HEK293 (cell line): ENCODE data around the gene ATF5.
"Not testable (repeated sequence)": the region's sequence is repeated elsewhere in the genome, so short reads cannot be mapped to it uniquely, and the experiment has no call there.

ENCODE experiments used
- CTCF ChIA-PET: fragments of 350-600 bp; formaldehyde crosslinking; extraction: SDS; loops from one replicate; lab custom pipeline; 2021; ENCODE audit warnings: antibody characterized with exemption; lab: Yijun Ruan, JAX
- POLR2A ChIA-PET: fragments of 300-600 bp; formaldehyde crosslinking; extraction: SDS; loops from one replicate; lab custom pipeline; 2020; ENCODE audit warnings: antibody characterized with exemption, inconsistent platforms; lab: Yijun Ruan, JAX
- H3K27ac ChIP-seq: fragments of 200-500 bp; sonication (Bioruptor generic); 2 replicates; pipeline ENCODE4 v1.5.1; 2014; ENCODE audit warnings: low read depth, low read length, control low read depth, inconsistent platforms; ENCODE audit errors: extremely low read depth
- H3K36me3 ChIP-seq, 2 experiments: fragments of 200-500 bp in 1 of 2; sonication (Bioruptor generic) in 1 of 2; 1 replicate in 1 of 2; 2 replicates in 1 of 2; pipeline ENCODE4 v1.5.1; 2014 to 2017; ENCODE audit warnings: inconsistent platforms in 2 of 2, low read length in 2 of 2; ENCODE audit not compliant: control insufficient read depth in 2 of 2, insufficient read depth in 1 of 2
- H3K4me1 ChIP-seq: fragments of 200-500 bp; sonication (Bioruptor generic); 2 replicates; pipeline ENCODE4 v1.5.1; 2014; ENCODE audit warnings: mild to moderate bottlenecking, low read length, inconsistent platforms; ENCODE audit not compliant: control insufficient read depth, insufficient read depth
- H3K4me3 ChIP-seq: 2 replicates; pipeline ENCODE4 v1.5.1; 2011; ENCODE audit warnings: low read depth, mild to moderate bottlenecking, control low read depth, low read length, moderate library complexity
- H3K9me3 ChIP-seq: fragments of 200-500 bp; sonication (Bioruptor generic); 2 replicates; pipeline ENCODE4 v1.5.1; 2014; ENCODE audit warnings: low read depth, low read length, inconsistent platforms; ENCODE audit not compliant: control insufficient read depth, insufficient read depth
- OVOL3 ChIP-seq: fragments of 450-650 bp; formaldehyde crosslinking; IDR thresholded peaks from 2 replicates; pipeline ENCODE4 v1.5.1; 2016; ENCODE audit warnings: missing biosample characterization, missing genetic modification characterization
- PRDM1 ChIP-seq: fragments of 450-650 bp; formaldehyde crosslinking; IDR thresholded peaks from 2 replicates; pipeline ENCODE4; 2016; ENCODE audit warnings: missing biosample characterization, missing genetic modification characterization
- ZBTB7A ChIP-seq: fragments of 450-650 bp; formaldehyde crosslinking; IDR thresholded peaks from 2 replicates; pipeline ENCODE4 v1.5.1; 2016; ENCODE audit warnings: low read depth, missing biosample characterization, missing genetic modification characterization
- ZNF114 ChIP-seq: fragments of 450-650 bp; formaldehyde crosslinking; IDR thresholded peaks from 2 replicates; pipeline ENCODE4 v1.5.0; 2017; ENCODE audit warnings: missing biosample characterization, missing genetic modification characterization
- ZNF146 ChIP-seq: fragments of 450-650 bp; formaldehyde crosslinking; IDR thresholded peaks from 2 replicates; pipeline ENCODE4 v1.5.1; 2016; ENCODE audit warnings: missing biosample characterization, missing genetic modification characterization
- ZNF223 ChIP-seq: fragments of 450-650 bp; formaldehyde crosslinking; IDR thresholded peaks from 2 replicates; pipeline ENCODE4 v1.5.1; 2016; ENCODE audit warnings: missing biosample characterization, missing genetic modification characterization
- ZNF24 ChIP-seq: fragments of 450-650 bp; formaldehyde crosslinking; IDR thresholded peaks from 2 replicates; pipeline ENCODE4 v1.5.1; 2016; ENCODE audit warnings: missing biosample characterization, missing genetic modification characterization
- ZNF248 ChIP-seq: fragments of 450-650 bp; formaldehyde crosslinking; IDR thresholded peaks from 2 replicates; pipeline ENCODE4 v1.5.1; 2017; ENCODE audit warnings: missing biosample characterization, missing genetic modification characterization
- ZNF302 ChIP-seq: fragments of 450-650 bp; formaldehyde crosslinking; IDR thresholded peaks from 2 replicates; pipeline ENCODE4 v1.5.1; 2016; ENCODE audit warnings: missing biosample characterization, missing genetic modification characterization, low read depth
- ZNF514 ChIP-seq: fragments of 450-650 bp; formaldehyde crosslinking; IDR thresholded peaks from 2 replicates; pipeline ENCODE4 v1.5.1; 2016; ENCODE audit warnings: missing biosample characterization, missing genetic modification characterization
- ZNF529 ChIP-seq: fragments of 450-650 bp; formaldehyde crosslinking; IDR thresholded peaks from 2 replicates; pipeline ENCODE4 v1.5.1; 2017; ENCODE audit warnings: missing genetic modification characterization, missing biosample characterization; ENCODE audit not compliant: insufficient replicate concordance
- ZNF544 ChIP-seq: fragments of 450-650 bp; formaldehyde crosslinking; IDR thresholded peaks from 2 replicates; pipeline ENCODE4 v1.5.0; 2017; ENCODE audit warnings: missing biosample characterization, missing genetic modification characterization
- ZNF549 ChIP-seq: fragments of 450-650 bp; IDR thresholded peaks from 2 replicates; pipeline ENCODE4 v1.5.1; 2018; ENCODE audit warnings: missing biosample characterization, missing genetic modification characterization, mild to moderate bottlenecking, inconsistent platforms, moderate library complexity
- ZNF600 ChIP-seq: fragments of 450-650 bp; formaldehyde crosslinking; IDR thresholded peaks from 2 replicates; pipeline ENCODE4 v1.5.1; 2016; ENCODE audit warnings: missing biosample characterization, missing genetic modification characterization
- ZNF692 ChIP-seq: fragments of 450-650 bp; formaldehyde crosslinking; IDR thresholded peaks from 2 replicates; pipeline ENCODE4 v1.5.1; 2016; ENCODE audit warnings: missing biosample characterization, missing genetic modification characterization
- ZNF747 ChIP-seq: fragments of 450-650 bp; formaldehyde crosslinking; IDR thresholded peaks from 2 replicates; pipeline ENCODE4 v1.5.1; 2016; ENCODE audit warnings: missing biosample characterization, missing genetic modification characterization
- ZNF776 ChIP-seq: fragments of 450-650 bp; formaldehyde crosslinking; IDR thresholded peaks from 2 replicates; pipeline ENCODE4 v1.5.0; 2017; ENCODE audit warnings: missing biosample characterization, missing genetic modification characterization, borderline replicate concordance
- ZNF792 ChIP-seq: fragments of 450-650 bp; formaldehyde crosslinking; IDR thresholded peaks from 2 replicates; pipeline ENCODE4 v1.5.1; 2016; ENCODE audit warnings: missing biosample characterization, missing genetic modification characterization
- ZXDB ChIP-seq: fragments of 450-650 bp; formaldehyde crosslinking; IDR thresholded peaks from 2 replicates; pipeline ENCODE4 v1.5.1; 2016; ENCODE audit warnings: missing biosample characterization, missing genetic modification characterization
- TF ChIP-seq, protein P1 (sequence below): fragments of 450-650 bp; formaldehyde crosslinking; IDR thresholded peaks from 2 replicates; pipeline ENCODE4 v1.5.1; 2016; ENCODE audit warnings: missing biosample characterization, missing genetic modification characterization
- TF ChIP-seq, protein P2 (sequence below): fragments of 450-650 bp; formaldehyde crosslinking; IDR thresholded peaks from 2 replicates; pipeline ENCODE4 v1.5.1; 2017; ENCODE audit warnings: missing biosample characterization, missing genetic modification characterization
- TF ChIP-seq, protein P3 (sequence below): fragments of 450-650 bp; formaldehyde crosslinking; IDR thresholded peaks from 2 replicates; pipeline ENCODE4 v1.5.1; 2016; ENCODE audit warnings: missing biosample characterization, missing genetic modification characterization

The ATF5 gene

DNA sequence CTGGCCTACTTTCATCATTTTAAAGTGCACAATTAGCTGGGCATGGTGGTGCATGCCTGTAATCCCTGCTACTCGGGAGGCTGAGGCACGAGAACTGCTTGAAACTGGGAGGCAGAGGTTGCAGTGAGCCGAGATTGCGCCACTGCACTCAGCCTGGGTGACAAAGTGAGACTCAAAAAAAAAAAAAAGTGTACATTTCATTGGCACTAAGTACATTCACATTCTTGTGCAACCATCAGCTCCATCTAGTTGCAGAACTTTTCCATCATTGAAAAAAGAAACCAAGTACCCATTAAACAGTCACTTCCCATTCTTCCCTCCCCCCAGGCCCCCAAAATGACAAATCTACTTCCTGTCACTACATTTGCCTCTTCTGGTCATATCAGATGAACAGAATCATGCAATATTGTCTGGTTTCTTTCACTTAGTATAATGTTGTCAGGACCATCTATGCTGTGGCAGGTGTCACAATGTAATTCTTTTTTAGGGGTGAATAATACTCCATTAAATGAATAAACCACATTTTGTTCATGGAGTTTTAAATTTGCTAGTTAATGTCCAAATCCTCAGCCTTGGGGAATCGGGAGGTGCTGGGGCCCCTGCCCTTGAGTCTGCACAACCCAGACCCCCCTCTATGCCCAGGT is 39.4 kb downstream of the ATF5 start (continued):
- TF ChIP-seq ZXDB (tag by site-specific recombination) (no peak), ZNF747 (tag by site-specific recombination) (no peak), ZNF692 (tag by site-specific recombination) (no peak), ZNF600 (no peak), ZNF114 (tag by site-specific recombination) (no peak), ZNF146 (tag by site-specific recombination) (peak; percentile 64)

- CTCF ChIA-PET, result interaction anchor here (1.4 kb wide), 2 partner anchors 8 to 31 kb away, joined by 3 to 5 read pairs; no protein-coding TSS in a partner anchor
- H3K36me3 ChIP-seq, POLR2A ChIA-PET, H3K27ac ChIP-seq, H3K4me3 ChIP-seq, H3K9me3 ChIP-seq, H3K4me1 ChIP-seq: not testable (repeated sequence)
- TF ChIP-seq, protein P1, sequence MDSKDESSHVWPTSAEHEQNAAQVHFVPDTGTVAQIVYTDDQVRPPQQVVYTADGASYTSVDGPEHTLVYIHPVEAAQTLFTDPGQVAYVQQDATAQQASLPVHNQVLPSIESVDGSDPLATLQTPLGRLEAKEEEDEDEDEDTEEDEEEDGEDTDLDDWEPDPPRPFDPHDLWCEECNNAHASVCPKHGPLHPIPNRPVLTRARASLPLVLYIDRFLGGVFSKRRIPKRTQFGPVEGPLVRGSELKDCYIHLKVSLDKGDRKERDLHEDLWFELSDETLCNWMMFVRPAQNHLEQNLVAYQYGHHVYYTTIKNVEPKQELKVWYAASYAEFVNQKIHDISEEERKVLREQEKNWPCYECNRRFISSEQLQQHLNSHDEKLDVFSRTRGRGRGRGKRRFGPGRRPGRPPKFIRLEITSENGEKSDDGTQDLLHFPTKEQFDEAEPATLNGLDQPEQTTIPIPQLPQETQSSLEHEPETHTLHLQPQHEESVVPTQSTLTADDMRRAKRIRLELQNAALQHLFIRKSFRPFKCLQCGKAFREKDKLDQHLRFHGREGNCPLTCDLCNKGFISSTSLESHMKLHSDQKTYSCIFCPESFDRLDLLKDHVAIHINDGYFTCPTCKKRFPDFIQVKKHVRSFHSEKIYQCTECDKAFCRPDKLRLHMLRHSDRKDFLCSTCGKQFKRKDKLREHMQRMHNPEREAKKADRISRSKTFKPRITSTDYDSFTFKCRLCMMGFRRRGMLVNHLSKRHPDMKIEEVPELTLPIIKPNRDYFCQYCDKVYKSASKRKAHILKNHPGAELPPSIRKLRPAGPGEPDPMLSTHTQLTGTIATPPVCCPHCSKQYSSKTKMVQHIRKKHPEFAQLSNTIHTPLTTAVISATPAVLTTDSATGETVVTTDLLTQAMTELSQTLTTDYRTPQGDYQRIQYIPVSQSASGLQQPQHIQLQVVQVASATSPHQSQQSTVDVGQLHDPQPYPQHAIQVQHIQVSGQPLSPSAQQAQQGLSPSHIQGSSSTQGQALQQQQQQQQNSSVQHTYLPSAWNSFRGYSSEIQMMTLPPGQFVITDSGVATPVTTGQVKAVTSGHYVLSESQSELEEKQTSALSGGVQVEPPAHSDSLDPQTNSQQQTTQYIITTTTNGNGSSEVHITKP, result peak; percentile 41; the same call in 1 of the 2 replicates
- TF ChIP-seq, all 188 proteins: peak for 1; not testable (repeated sequence) for 187
Measured at GRCh38 chr19:49969355-49969754, 40.4 kb downstream of the ATF5 start.

- ChIA-PET POLR2A (no interaction called here), CTCF (interaction anchor here (0.7 to 2.0 kb wide), 3 partner anchors 12 to 291 kb away, joined by 3 to 7 read pairs (median 3); no protein-coding TSS in a partner anchor)
- Histone ChIP-seq H3K9me3 (no peaks in the 10 kb centered on the region), H3K36me3 (peaks cover 0 to 11% of the 10 kb centered on the region in 2 experiments; a peak in 2 of 3 replicates), H3K4me1 (no peaks in the 10 kb centered on the region), H3K27ac (no peak overlapping the region), H3K4me3 (no peak overlapping the region)
- TF ChIP-seq ZNF792 (tag by site-specific recombination), result no peak
- TF ChIP-seq ZNF600, result no peak
- TF ChIP-seq ZNF529, result no peak
- no peak for TF ChIP-seq ZBTB7A (tag by site-specific recombination)
- no peak for TF ChIP-seq ZNF514
- no peak for TF ChIP-seq ZNF544 (tag by site-specific recombination)
- TF ChIP-seq, protein P2, sequence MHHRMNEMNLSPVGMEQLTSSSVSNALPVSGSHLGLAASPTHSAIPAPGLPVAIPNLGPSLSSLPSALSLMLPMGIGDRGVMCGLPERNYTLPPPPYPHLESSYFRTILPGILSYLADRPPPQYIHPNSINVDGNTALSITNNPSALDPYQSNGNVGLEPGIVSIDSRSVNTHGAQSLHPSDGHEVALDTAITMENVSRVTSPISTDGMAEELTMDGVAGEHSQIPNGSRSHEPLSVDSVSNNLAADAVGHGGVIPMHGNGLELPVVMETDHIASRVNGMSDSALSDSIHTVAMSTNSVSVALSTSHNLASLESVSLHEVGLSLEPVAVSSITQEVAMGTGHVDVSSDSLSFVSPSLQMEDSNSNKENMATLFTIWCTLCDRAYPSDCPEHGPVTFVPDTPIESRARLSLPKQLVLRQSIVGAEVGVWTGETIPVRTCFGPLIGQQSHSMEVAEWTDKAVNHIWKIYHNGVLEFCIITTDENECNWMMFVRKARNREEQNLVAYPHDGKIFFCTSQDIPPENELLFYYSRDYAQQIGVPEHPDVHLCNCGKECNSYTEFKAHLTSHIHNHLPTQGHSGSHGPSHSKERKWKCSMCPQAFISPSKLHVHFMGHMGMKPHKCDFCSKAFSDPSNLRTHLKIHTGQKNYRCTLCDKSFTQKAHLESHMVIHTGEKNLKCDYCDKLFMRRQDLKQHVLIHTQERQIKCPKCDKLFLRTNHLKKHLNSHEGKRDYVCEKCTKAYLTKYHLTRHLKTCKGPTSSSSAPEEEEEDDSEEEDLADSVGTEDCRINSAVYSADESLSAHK (tag by site-specific recombination), result no peak
- no peak for TF ChIP-seq OVOL3 (tag by site-specific recombination)
- no peak for TF ChIP-seq ZNF549 (tag by site-specific recombination)
- TF ChIP-seq PRDM1 (tag by site-specific recombination), result no peak
- no peak for TF ChIP-seq ZNF776
- TF ChIP-seq ZNF248 (tag by site-specific recombination), result no peak
- TF ChIP-seq ZNF302 (tag by site-specific recombination), result no peak
- no peak for TF ChIP-seq ZNF24
- TF ChIP-seq ZNF223 (tag by site-specific recombination), result no peak
- TF ChIP-seq, protein P3, sequence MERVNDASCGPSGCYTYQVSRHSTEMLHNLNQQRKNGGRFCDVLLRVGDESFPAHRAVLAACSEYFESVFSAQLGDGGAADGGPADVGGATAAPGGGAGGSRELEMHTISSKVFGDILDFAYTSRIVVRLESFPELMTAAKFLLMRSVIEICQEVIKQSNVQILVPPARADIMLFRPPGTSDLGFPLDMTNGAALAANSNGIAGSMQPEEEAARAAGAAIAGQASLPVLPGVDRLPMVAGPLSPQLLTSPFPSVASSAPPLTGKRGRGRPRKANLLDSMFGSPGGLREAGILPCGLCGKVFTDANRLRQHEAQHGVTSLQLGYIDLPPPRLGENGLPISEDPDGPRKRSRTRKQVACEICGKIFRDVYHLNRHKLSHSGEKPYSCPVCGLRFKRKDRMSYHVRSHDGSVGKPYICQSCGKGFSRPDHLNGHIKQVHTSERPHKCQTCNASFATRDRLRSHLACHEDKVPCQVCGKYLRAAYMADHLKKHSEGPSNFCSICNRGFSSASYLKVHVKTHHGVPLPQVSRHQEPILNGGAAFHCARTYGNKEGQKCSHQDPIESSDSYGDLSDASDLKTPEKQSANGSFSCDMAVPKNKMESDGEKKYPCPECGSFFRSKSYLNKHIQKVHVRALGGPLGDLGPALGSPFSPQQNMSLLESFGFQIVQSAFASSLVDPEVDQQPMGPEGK (tag by site-specific recombination), result no peak
Measured at GRCh38 chr19:49971991-49972411, 43.0 kb downstream of the ATF5 start.
